Activated CD4-positive, alpha-beta T cell treated with anti-CD3 and anti-CD28 coated beads, Interleukin-2, amount 50 U/mL, for 48 hours (primary cell): Measurements from ENCODE around the gene PDE9A.
"Not testable (repeated sequence)": the region's sequence is repeated elsewhere in the genome, so short reads cannot be mapped to it uniquely, and the experiment has no call there.

Experiments used
- DNase-seq, 2 experiments: peaks; one replicate each; pipeline ENCODE4 v3.0.0-alpha.2; 2020

The PDE9A gene

GRCh38 chr21:42780617-42781016 lies 127.2 kb downstream of the PDE9A start:
- DNase-seq = no peak

DNA sequence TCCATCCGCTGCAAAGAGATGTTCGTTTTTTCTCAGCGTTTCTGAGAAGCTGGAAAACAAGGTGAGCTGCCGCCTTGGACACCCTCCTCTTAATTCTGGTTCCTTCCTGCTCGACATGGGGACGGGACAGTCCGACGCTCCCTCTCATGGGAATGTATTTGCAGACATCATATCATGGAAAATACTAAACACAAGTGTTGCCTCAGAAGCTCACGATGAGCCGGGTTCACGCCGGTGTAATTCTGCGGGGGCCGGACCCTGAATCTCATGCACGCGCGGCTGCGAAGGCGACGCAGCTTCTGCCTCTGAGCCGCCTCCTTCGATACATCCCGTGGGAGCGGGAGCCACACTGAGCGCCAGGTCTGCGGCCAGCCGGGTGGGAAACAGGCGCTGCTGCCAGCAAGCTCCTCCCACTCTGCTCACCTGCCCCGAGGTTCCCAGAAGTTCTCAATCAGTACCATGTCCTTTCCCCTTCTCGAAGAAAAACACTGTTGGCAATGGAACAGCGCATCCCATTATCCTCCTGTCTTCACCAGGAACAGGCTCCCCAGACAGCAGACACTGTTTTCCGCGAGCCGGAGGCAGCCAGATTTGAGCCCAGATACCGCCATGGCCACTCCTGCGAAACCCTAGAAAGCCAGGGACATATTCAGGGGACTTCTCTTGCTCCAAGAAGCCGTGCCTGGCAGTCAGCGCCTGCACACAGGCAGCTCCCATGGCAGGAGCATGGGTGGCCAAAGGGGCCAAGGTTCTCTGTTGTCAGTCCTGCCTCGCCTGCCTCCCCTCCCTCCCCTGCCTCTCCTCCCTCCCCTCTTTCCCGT lies 127.9 kb downstream of the PDE9A start:
- no peak for DNase-seq

GRCh38 chr21:42781971-42782722 lies 128.7 kb downstream of the PDE9A start:
- no peak for DNase-seq

DNA sequence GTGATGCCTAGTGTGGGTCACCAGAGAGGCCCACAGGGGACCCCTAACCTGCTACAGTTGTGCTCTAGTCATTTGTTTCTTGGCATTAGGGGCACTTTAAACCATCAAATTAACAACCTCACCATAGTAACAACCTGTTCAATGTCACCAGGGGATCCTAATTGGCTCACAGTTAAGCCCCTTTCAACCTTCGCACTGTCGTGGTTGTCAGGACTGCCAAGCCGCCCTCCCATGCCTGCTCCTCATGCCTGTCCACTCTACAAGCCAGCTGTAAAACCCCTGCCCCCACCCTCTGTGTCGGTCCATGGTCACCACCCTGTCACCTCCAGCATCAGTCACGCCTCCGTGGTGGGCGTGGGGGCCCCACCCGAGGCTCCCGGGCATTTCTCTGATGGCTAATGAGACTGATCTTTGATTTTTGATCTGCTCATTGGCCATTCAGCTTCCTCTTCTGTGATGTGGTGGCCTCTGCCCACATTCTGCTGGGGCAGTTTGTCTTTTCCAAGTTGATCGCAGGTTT lies 129.4 kb downstream of the PDE9A start:
- no peak for DNase-seq

DNA sequence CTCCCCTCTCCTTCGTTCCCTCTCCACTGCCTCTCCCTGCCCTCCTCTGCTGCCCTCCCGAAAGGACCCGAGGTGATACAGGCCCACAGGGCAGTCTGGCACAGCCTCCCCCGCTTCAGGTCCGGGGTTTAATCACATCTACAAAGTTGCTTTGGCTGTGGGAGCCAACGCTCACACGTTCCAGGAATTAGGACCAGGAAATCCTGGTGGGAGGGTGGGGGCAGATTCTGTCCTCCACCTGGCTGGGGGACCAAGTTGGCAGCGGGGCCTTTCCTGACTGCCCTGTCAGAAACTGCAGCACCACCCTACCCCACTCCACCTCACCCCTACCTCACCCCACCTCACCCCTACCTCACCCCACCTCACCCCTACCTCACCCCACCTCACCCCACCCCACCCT lies 130.9 kb downstream of the PDE9A start:
- DNase-seq = peak; percentile 24 to 35

- DNase-seq = no peak
Measured at GRCh38 chr21:42784896-42785451, 131.6 kb downstream of the PDE9A start.

DNA sequence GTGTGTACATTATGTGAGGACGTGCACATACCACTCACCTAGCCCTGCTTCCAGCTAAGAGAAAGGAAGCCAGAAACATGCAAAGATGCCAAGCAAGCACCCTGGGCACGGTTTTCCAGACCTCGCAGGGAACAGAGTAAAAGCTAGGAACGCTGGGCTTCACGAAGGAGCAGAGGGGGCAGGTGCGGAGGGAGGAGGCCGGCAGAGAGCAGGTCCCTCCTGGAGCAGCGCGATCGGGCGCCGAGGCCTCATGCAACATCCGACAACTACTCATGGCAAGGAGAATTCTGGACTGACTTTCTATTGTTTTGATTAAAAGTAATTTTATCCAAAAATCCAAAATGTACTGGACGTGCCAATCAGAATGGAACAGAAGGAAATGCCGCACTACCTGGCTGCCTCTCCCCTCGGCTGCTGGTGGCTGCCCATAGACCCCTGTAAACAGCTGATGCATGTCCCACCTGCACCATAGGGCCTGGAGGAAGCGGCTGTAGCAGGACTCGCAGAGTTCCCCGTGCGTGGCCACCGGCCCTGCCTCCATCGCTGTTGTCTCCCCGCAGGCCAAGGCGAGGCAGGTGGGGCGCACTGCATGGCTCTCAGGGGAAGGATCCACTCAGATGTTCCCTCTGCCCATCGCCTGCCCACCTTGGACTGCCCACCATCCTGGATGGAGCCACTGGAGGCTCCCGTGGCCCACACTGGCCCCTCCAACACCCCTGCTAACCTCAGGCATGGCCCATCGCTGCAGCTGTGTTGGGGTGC lies 132.4 kb downstream of the PDE9A start:
- no peak for DNase-seq

DNA sequence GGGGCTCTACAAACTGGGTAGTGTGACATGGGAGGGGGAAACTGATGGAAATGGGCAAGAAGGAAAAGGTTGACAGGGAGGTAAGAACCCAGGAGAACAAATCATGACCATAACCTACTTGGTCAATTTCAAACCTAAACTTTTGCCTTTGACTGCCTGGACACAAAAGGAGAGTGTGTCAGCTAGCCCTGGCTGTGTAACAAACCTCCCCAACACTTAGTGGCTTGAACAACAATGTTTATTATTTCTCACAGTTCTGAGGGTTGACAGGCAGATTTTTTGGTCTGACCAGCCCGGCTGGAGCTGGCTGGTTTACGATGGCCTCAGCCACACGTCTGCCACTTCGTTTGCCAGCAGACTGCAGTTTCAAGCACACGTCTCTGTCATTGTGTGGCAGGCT lies 133.5 kb downstream of the PDE9A start:
- DNase-seq = no peak

DNA sequence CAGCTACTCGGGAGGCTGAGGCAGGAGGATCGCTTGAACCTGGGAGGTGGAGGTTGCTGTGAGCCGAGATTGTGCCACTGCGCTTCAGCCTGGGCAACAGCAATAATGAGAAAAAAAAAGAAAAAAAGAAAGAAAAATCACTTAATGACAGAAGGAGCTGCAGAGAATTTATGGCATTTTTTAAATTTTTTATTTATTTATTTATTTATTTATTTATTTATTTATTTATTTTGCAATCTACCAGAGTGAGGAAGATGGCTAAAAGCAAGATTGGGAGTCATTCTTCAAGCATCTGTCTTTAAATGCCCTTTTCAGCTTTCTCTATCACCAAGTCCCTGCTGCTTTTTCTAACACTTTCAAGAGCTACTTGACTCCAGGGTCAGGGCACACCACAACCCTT lies 134.2 kb downstream of the PDE9A start:
- DNase-seq = no peak

- DNase-seq = no peak
Measured at GRCh38 chr21:42790520-42791065, 137.2 kb downstream of the PDE9A start.

DNA sequence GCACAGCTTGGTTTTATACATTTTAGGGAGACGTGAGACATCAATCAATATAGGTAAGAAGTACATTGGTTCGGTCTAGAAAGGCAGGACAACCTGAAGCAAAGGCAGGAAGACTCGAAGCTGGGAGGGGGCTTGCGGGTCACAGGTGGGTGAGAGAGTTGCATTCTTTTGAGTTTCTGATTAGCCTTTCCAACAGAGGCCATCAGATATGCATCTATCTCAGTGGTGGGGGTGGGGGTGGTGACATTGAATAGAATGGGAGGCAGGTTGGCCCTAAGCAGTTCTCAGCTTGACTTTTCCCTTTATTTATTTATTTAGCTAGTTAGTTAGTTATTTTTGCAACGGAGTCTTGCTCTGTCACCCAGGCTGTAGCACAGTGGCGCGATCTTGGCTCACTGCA lies 140.4 kb downstream of the PDE9A start:
- no peak for DNase-seq

- DNase-seq = no peak
Measured at GRCh38 chr21:42794551-42794950, 141.1 kb downstream of the PDE9A start.

- DNase-seq = no peak
Measured at GRCh38 chr21:42796327-42797062, 143.1 kb downstream of the PDE9A start.

GRCh38 chr21:42797522-42797921 lies 144.1 kb downstream of the PDE9A start:
- no peak for DNase-seq

GRCh38 chr21:42798106-42798505 lies 144.7 kb downstream of the PDE9A start:
- no peak for DNase-seq

GRCh38 chr21:42799516-42799915 lies 146.1 kb downstream of the PDE9A start:
- peak in 1 of 2 experiments; percentile 34 for DNase-seq

DNA sequence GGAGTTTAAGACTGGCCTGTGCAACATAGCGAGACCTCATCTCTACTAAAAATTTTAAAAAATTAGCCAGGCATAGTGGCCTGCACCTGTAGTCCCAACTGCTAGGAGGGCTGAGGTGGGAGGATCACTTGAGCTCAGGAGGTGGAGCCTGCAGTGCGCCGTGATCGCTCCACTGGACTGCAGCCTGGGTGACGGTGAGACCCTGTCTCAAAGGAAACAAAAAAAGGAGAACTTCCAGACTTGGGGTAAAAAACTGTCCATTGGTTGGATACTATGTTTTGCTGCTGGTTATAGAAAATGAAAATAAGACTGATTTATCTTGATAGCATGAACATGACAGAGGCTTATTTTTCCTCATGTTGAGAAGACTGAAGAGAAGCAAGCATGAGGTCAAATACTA lies 146.5 kb downstream of the PDE9A start:
- DNase-seq = no peak

- not testable (repeated sequence) for DNase-seq
Measured at GRCh38 chr21:42801616-42802015, 148.2 kb downstream of the PDE9A start.

- no peak for DNase-seq
Measured at GRCh38 chr21:42806509-42807140, 153.2 kb downstream of the PDE9A start.

GRCh38 chr21:42807293-42807895 lies 154.0 kb downstream of the PDE9A start:
- DNase-seq = not testable (repeated sequence)
